GM12878 (cell line): ENCODE measurements around the gene HPRT1. TPM values are rescaled to one million over a fixed set of nuclear protein-coding genes. Genes with fewer than 3 reads are reported as not detected.

Experiments
- ATAC-seq: fragments of 200-7000 bp; cut with Tn5 transposase; 3 replicates; pipeline ENCODE4 v1.9.1; 2020; ENCODE audit warnings: mild to moderate bottlenecking, moderate library complexity
- BruUV-seq: library from RNA; stranded (reverse); fragments of 400-500 nt; replicated peaks from 2 replicates; lab custom pipeline; 2021; lab: Mats Ljungman, UMichigan
- CTCF ChIA-PET: fragments of 300-600 bp; sonication (Branson Sonifier 250); formaldehyde crosslinking; extraction: SDS; loops from one replicate; lab custom pipeline; 2021; ENCODE audit warnings: inconsistent platforms; lab: Yijun Ruan, JAX
- POLR2A ChIA-PET: fragments of 350-600 bp; formaldehyde crosslinking; extraction: SDS; loops from one replicate; lab custom pipeline; 2021; ENCODE audit warnings: inconsistent platforms; lab: Charles Lee
- RAD21 ChIA-PET: fragments of 300-600 bp; sonication (Branson Sonifier 250); formaldehyde crosslinking; loops from one replicate; lab custom pipeline; 2023; ENCODE audit warnings: antibody characterized with exemption; ENCODE audit not compliant: unreplicated experiment; lab: Charles Lee
- SMC1A ChIA-PET: fragments of 300-600 bp; sonication (Branson Sonifier 250); formaldehyde crosslinking; loops from one replicate; lab custom pipeline; 2023; ENCODE audit not compliant: unreplicated experiment, uncharacterized antibody; lab: Charles Lee
- DNase-seq: peaks from one replicate; pipeline ENCODE4 v3.0.0-alpha.2; 2011; ENCODE audit warnings: low read depth, low spot score
- FAIRE-seq: peaks from 3 replicates; lab custom pipeline; 2011; peaks lifted over from hg19 to GRCh38; lab: Jason Lieb, UNC
- H2AFZ ChIP-seq: 2 replicates; pipeline ENCODE4 v1.6.0; 2011; ENCODE audit warnings: low read depth, low read length, control low read depth; ENCODE audit not compliant: control insufficient read depth
- H3K27ac ChIP-seq: 2 replicates; pipeline ENCODE4 v1.5.1; 2011; ENCODE audit warnings: control low read depth; ENCODE audit not compliant: control insufficient read depth, insufficient read depth
- H3K27me3 ChIP-seq, 2 experiments: replicated peaks in 1 of 2; 2 replicates each; pipeline versions ENCODE4 v1.6.0 to v1.6.1; 2011; ENCODE audit warnings: low read length in 1 of 2; ENCODE audit not compliant: control insufficient read depth in 2 of 2, insufficient read depth in 2 of 2
- H3K36me3 ChIP-seq, 2 experiments: 2 replicates each; pipeline ENCODE4 v1.5.1; 2011; ENCODE audit warnings: low read length in 1 of 2; ENCODE audit not compliant: control insufficient read depth in 2 of 2, insufficient read depth in 2 of 2
- H3K4me1 ChIP-seq: 2 replicates; pipeline ENCODE4 v1.6.1; 2011; ENCODE audit warnings: mild to moderate bottlenecking, low read length, moderate library complexity, mixed read lengths; ENCODE audit not compliant: control insufficient read depth, insufficient read depth
- H3K4me2 ChIP-seq: 2 replicates; pipeline ENCODE4 v1.6.0; 2011; ENCODE audit warnings: control low read depth; ENCODE audit not compliant: control insufficient read depth, insufficient read depth
- H3K4me3 ChIP-seq: fragments of 200-600 bp; sonication (generic); 2 replicates; pipeline ENCODE4 v1.5.1; 2016
- H3K79me2 ChIP-seq: 2 replicates; pipeline ENCODE4 v1.6.0; 2011; ENCODE audit warnings: low read length; ENCODE audit not compliant: control insufficient read depth, insufficient read depth
- H3K9ac ChIP-seq: 2 replicates; pipeline ENCODE4 v1.8.0; 2011; ENCODE audit warnings: low read length, control low read depth, mixed read lengths; ENCODE audit not compliant: control insufficient read depth, insufficient read depth
- H3K9me3 ChIP-seq: replicated peaks from 3 replicates; pipeline ENCODE4 v1.5.1; 2011; ENCODE audit warnings: mild to moderate bottlenecking, low read length; ENCODE audit not compliant: control insufficient read depth, insufficient read depth
- H4K20me1 ChIP-seq: 2 replicates; pipeline ENCODE4 v1.6.0; 2011; ENCODE audit not compliant: control insufficient read depth, insufficient read depth
- BHLHE40 ChIP-seq, 2 experiments: fragments of 450-650 bp in 1 of 2; IDR thresholded peaks; 2 replicates each; pipeline ENCODE4 v1.6.1; 2011 to 2017; ENCODE audit warnings: low read depth in 2 of 2, borderline replicate concordance in 1 of 2, improper control_type of control experiment in 1 of 2, low read length in 1 of 2, mild to moderate bottlenecking in 1 of 2
- JUNB ChIP-seq: IDR thresholded peaks from 2 replicates; pipeline ENCODE4 v1.6.1; 2016; ENCODE audit warnings: antibody characterized with exemption, mild to moderate bottlenecking
- NR2C2 ChIP-seq: IDR thresholded peaks from 2 replicates; pipeline ENCODE4 v1.6.1; 2011; ENCODE audit warnings: borderline replicate concordance, low read depth; ENCODE audit not compliant: control insufficient read depth, insufficient read length
- PML ChIP-seq: IDR thresholded peaks from 2 replicates; pipeline ENCODE4 v1.6.1; 2012; ENCODE audit warnings: low read length, inconsistent platforms
- SP1 ChIP-seq: IDR thresholded peaks from one replicate; pipeline ENCODE4 v1.6.1; 2011; ENCODE audit warnings: low read depth, low read length
- ZNF687 ChIP-seq: fragments of 450-650 bp; IDR thresholded peaks from 2 replicates; pipeline ENCODE4 v1.6.1; 2017; ENCODE audit warnings: mild to moderate bottlenecking, moderate library complexity
- WGBS: methylation state at CpG from one replicate; pipeline ENCODE4 v1.1.6; 2016; ENCODE audit warnings: low lambda C conversion rate; ENCODE audit not compliant: insufficient replicate concordance, insufficient coverage; ENCODE audit errors: missing lambda C conversion rate; 5-methylcytosine and 5-hydroxymethylcytosine counted together
- in situ Hi-C: fragments of 300-500 bp; cut with MboI; formaldehyde crosslinking; loops from 9 replicates; pipeline ENCODE4 v1.14.3; 2018; ENCODE audit warnings: mixed read lengths
- intact Hi-C: fragments of 100-400 bp; cut with micrococcal nuclease; formaldehyde crosslinking; loops from one replicate; pipeline ENCODE4 v1.14.2; 2022; ENCODE audit not compliant: unreplicated experiment
- polyA plus RNA-seq, 11 experiments: library from polyadenylated mRNA; depleted of rRNA in 4 of 11; unstranded in 6 of 11; stranded (reverse) in 5 of 11; fragments of >200 nt; fragmentation: Nextera tagmentation in 4 of 11; fragmentation: Illumina TruSeq in 1 of 11; extraction: Ambion mirVana in 4 of 11; extraction: Trizol in 1 of 11; gene quantifications; 1 replicate in 1 of 11; 2 replicates in 10 of 11; pipeline versions ENCODE4 v1.2.1 to v1.2.3, GENCODE V29; 2011 to 2016; ENCODE audit warnings: inconsistent platforms in 2 of 11, missing spikeins in 2 of 11, low read depth in 1 of 11
- total RNA-seq, 4 experiments: library from RNA; depleted of rRNA in 3 of 4; stranded (reverse); fragments of >200 nt in 3 of 4; fragmentation: Illumina TruSeq in 1 of 4; extraction: Trizol in 1 of 4; gene quantifications; 2 replicates each; pipeline versions ENCODE4 v1.2.1 to v1.2.3, GENCODE V29; 2013 to 2021
- TF ChIP-seq, protein P1 (sequence below): fragments of 450-650 bp; IDR thresholded peaks from 2 replicates; pipeline ENCODE4 v1.6.1; 2017; ENCODE audit warnings: mild to moderate bottlenecking
- TF ChIP-seq, protein P2 (sequence below): fragments of 450-650 bp; IDR thresholded peaks from 2 replicates; pipeline ENCODE4 v1.6.1; 2014; ENCODE audit warnings: mild to moderate bottlenecking

The HPRT1 gene
- total and polyA plus RNA-seq, 10 of the 15 experiments (the other 5 are each of a cell fraction or from before 2014, with no cell fraction given) = 19.3 to 161 (median 92.7) TPM

DNA sequence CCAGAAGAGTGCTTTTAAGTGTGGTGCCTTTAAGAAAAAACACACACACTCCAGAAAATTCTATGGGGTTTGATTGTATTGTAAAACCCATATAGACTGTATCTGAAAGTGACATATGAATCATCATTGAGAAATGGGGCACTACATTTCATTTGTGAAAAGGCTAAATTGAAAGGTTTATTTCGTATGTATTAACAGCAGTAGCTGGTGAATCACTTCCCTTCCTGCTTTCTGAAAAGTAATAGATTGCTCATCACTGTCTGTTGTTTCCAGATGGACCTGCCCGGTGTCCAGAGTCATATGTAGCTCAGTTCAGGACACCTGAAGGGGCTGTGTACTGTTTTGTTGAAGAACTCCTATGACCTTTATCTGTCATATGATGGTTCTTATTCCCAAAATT lies 28.1 kb upstream of the HPRT1 start:
- Histone ChIP-seq H3K9ac (no peak overlapping the region), H3K36me3 (peaks cover 0 to 5% of the 10 kb centered on the region in 2 experiments; a peak in 1 of 4 replicates), H3K9me3 (no peaks in the 10 kb centered on the region), H3K79me2 (no peaks in the 10 kb centered on the region), H3K27me3 (no peaks in the 10 kb centered on the region), H3K4me2 (no peak overlapping the region), H3K27ac (no peak overlapping the region), H3K4me3 (no peak overlapping the region), H4K20me1 (no peaks in the 10 kb centered on the region), H3K4me1 (no peaks in the 10 kb centered on the region), H2AFZ (no peak overlapping the region)
- ATAC-seq (peak; percentile 77), FAIRE-seq (no peak), DNase-seq (no peak)
- in situ Hi-C loops (no loop called here), intact Hi-C loops (no loop called here)
- no TSS peak for BruUV-seq
- ChIA-PET SMC1A (interaction anchor here (0.9 to 1.7 kb wide), 3 partner anchors 13 to 35 kb away, joined by 3 to 5 read pairs (median 4); no protein-coding TSS in a partner anchor), RAD21 (no interaction called here), CTCF (interaction anchor here (0.9 kb wide), 1 partner anchor 22 kb away, joined by 3 read pairs; no protein-coding TSS in a partner anchor), POLR2A (interaction anchor here (1.1 kb wide), 1 partner anchor 12 kb away, joined by 4 read pairs; no protein-coding TSS in a partner anchor)
- 11% methylated on average over 2 of the region's 2 CpGs for WGBS
- TF ChIP-seq, protein P1, sequence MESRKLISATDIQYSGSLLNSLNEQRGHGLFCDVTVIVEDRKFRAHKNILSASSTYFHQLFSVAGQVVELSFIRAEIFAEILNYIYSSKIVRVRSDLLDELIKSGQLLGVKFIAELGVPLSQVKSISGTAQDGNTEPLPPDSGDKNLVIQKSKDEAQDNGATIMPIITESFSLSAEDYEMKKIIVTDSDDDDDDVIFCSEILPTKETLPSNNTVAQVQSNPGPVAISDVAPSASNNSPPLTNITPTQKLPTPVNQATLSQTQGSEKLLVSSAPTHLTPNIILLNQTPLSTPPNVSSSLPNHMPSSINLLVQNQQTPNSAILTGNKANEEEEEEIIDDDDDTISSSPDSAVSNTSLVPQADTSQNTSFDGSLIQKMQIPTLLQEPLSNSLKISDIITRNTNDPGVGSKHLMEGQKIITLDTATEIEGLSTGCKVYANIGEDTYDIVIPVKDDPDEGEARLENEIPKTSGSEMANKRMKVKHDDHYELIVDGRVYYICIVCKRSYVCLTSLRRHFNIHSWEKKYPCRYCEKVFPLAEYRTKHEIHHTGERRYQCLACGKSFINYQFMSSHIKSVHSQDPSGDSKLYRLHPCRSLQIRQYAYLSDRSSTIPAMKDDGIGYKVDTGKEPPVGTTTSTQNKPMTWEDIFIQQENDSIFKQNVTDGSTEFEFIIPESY = no peak
- TF ChIP-seq PML (no peak), BHLHE40 (IDR thresholded peaks at IDR 0.05; ENCODE audit: borderline replicate concordance in 1 of 2, low read depth in 2 of 2, low read length in 1 of 2) (no peak), SP1 (no peak), JUNB (0 out of 2 replicates have a peak, but pooled peaks have one; percentile 28)

DNA sequence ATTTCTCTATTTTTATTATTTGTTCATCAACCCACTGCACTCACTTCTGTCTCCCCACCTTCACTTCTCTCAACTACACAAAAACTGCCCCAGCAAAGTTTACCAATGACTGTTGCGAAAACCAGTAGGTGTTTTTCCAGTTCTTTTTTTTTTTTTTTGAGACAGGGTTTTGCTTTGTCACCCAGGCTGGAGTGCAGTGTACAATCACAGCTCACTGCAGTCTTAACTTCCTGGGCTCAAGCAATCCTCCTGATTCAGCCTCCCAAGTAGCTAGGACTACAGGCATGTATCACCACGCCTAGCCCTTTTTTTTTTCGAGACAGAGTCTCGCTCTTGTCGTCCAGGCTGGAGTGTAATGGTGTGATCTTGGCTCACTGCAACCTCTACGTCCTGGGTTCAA lies 24.1 kb upstream of the HPRT1 start:
- Histone ChIP-seq H3K9me3 (no peaks in the 10 kb centered on the region), H3K9ac (no peak overlapping the region), H3K4me2 (no peak overlapping the region), H3K27ac (no peak overlapping the region), H3K36me3 (no peaks in the 10 kb centered on the region; a peak in 1 of 4 replicates), H3K27me3 (no peaks in the 10 kb centered on the region), H2AFZ (no peak overlapping the region), H3K79me2 (no peaks in the 10 kb centered on the region), H4K20me1 (no peaks in the 10 kb centered on the region), H3K4me1 (no peaks in the 10 kb centered on the region), H3K4me3 (no peak overlapping the region)
- ChIA-PET CTCF (interaction anchor here (0.9 kb wide), 1 partner anchor 10 kb away, joined by 3 read pairs; no protein-coding TSS in a partner anchor), RAD21 (no interaction called here), POLR2A (no interaction called here), SMC1A (no interaction called here)
- in situ Hi-C loops (no loop called here), intact Hi-C loops (no loop called here)
- FAIRE-seq (no peak), ATAC-seq (no peak), DNase-seq (no peak)
- no TSS peak for BruUV-seq
- WGBS = 63% methylated on average over 6 of the region's 6 CpGs
- TF ChIP-seq ZNF687 = no peak
- TF ChIP-seq, protein P2, sequence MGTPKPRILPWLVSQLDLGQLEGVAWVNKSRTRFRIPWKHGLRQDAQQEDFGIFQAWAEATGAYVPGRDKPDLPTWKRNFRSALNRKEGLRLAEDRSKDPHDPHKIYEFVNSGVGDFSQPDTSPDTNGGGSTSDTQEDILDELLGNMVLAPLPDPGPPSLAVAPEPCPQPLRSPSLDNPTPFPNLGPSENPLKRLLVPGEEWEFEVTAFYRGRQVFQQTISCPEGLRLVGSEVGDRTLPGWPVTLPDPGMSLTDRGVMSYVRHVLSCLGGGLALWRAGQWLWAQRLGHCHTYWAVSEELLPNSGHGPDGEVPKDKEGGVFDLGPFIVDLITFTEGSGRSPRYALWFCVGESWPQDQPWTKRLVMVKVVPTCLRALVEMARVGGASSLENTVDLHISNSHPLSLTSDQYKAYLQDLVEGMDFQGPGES = no peak
- no peak for TF ChIP-seq NR2C2
